SK-N-SH (cell line): ENCODE results near the gene DNAJC15. TPM values are rescaled to one million over a fixed set of nuclear protein-coding genes. Genes with fewer than 3 reads are reported as not detected.

ENCODE experiments used
- CTCF ChIA-PET: fragments of 300-600, 350-600 bp; formaldehyde crosslinking; extraction: SDS; loops from one replicate; lab custom pipeline; 2021; lab: Yijun Ruan, JAX
- POLR2A ChIA-PET: fragments of 350-600 bp; sonication (Branson Sonifier 250); formaldehyde crosslinking; extraction: SDS; loops from one replicate; lab custom pipeline; 2020; ENCODE audit warnings: antibody characterized with exemption, inconsistent platforms; lab: Yijun Ruan, JAX
- DNase-seq: peaks from one replicate; pipeline ENCODE4 v3.0.0; 2012
- H2AFZ ChIP-seq: fragments of 200-600 bp; sonication (generic); 2 replicates; pipeline ENCODE4 v1.8.1; 2016; ENCODE audit warnings: antibody characterized with exemption, mild to moderate bottlenecking, low read depth
- H3F3A ChIP-seq: fragments of 200-600 bp; sonication (generic); replicated peaks from 2 replicates; pipeline ENCODE3; 2016; ENCODE audit warnings: antibody characterized with exemption, mild to moderate bottlenecking; ENCODE audit not compliant: insufficient read depth
- H3K27ac ChIP-seq, 2 experiments: fragments of 200-500 bp in 1 of 2; fragments of 200-600 bp in 1 of 2; sonication (Bioruptor generic) in 1 of 2; sonication (generic), shearing (Covaris generic) in 1 of 2; 2 replicates each; pipeline versions ENCODE4 v1.5.1 to v1.6.1; 2014 to 2016; ENCODE audit warnings: low read depth in 2 of 2, inconsistent platforms in 1 of 2, low read length in 1 of 2, mild to moderate bottlenecking in 1 of 2, mixed read lengths in 1 of 2
- H3K27me3 ChIP-seq: fragments of 200-600 bp; sonication (generic), shearing (Covaris generic); 2 replicates; pipeline ENCODE4 v1.6.1; 2016; ENCODE audit warnings: mixed run types; ENCODE audit not compliant: insufficient read depth
- H3K36me3 ChIP-seq, 2 experiments: fragments of 200-500 bp in 1 of 2; fragments of 200-600 bp in 1 of 2; sonication (Bioruptor generic) in 1 of 2; sonication (generic) in 1 of 2; replicated peaks in 1 of 2; 2 replicates each; pipeline versions ENCODE3 to v1.5.1; 2014 to 2016; ENCODE audit warnings: low read length in 1 of 2, mild to moderate bottlenecking in 1 of 2; ENCODE audit not compliant: insufficient read depth in 2 of 2, control insufficient read depth in 1 of 2
- H3K4me1 ChIP-seq, 2 experiments: fragments of 200-500 bp in 1 of 2; fragments of 200-600 bp in 1 of 2; sonication (Bioruptor generic) in 1 of 2; sonication (generic), shearing (Covaris generic) in 1 of 2; 2 replicates each; pipeline versions ENCODE4 v1.5.1 to v1.6.1; 2014 to 2016; ENCODE audit warnings: low read depth in 1 of 2, low read length in 1 of 2, mixed run types in 1 of 2; ENCODE audit not compliant: insufficient read depth in 2 of 2, control insufficient read depth in 1 of 2
- H3K4me2 ChIP-seq: fragments of 200-600 bp; sonication (generic), shearing (Covaris generic); 2 replicates; pipeline ENCODE4 v1.6.1; 2017; ENCODE audit warnings: mixed run types
- H3K4me3 ChIP-seq, 2 experiments: fragments of 200-500 bp in 1 of 2; fragments of 200-600 bp in 1 of 2; sonication (Bioruptor generic) in 1 of 2; sonication (generic), shearing (Covaris generic) in 1 of 2; 2 replicates each; pipeline versions ENCODE4 v1.5.1 to v1.8.1; 2014 to 2016; ENCODE audit warnings: low read depth in 2 of 2, inconsistent platforms in 1 of 2, low read length in 1 of 2, mild to moderate bottlenecking in 1 of 2, mixed read lengths in 1 of 2, moderate library complexity in 1 of 2
- H3K79me2 ChIP-seq: fragments of 200-600 bp; sonication (generic); 2 replicates; pipeline ENCODE4 v1.8.1; 2017; ENCODE audit warnings: mild to moderate bottlenecking; ENCODE audit not compliant: insufficient read depth
- H3K9ac ChIP-seq: fragments of 200-600 bp; sonication (generic); 2 replicates; pipeline ENCODE4 v1.6.1; 2017; ENCODE audit warnings: mixed run types
- H3K9me2 ChIP-seq: fragments of 200-600 bp; sonication (generic); 2 replicates; pipeline ENCODE4 v1.6.1; 2017; ENCODE audit warnings: mixed run types
- H3K9me3 ChIP-seq: fragments of 200-600 bp; sonication (generic); 2 replicates; pipeline ENCODE4 v1.6.1; 2017; ENCODE audit warnings: mixed run types, mild to moderate bottlenecking, moderate library complexity
- H4K20me1 ChIP-seq: fragments of 200-600 bp; sonication (generic); 2 replicates; pipeline ENCODE4 v1.6.1; 2017; ENCODE audit warnings: mild to moderate bottlenecking, mixed run types; ENCODE audit not compliant: insufficient read depth
- CTCF ChIP-seq: fragments of 200-600 bp; sonication (generic); IDR thresholded peaks from 2 replicates; pipeline ENCODE4 v1.6.1; 2017; ENCODE audit warnings: antibody characterized with exemption, mild to moderate bottlenecking, moderate library complexity
- ELF1 ChIP-seq: IDR thresholded peaks from 2 replicates; pipeline ENCODE4 v1.4.0; 2012
- EZH2phosphoT487 ChIP-seq: fragments of 200-600 bp; sonication (generic); IDR thresholded peaks from 2 replicates; pipeline ENCODE4 v1.6.1; 2017; ENCODE audit warnings: low read depth, mixed run types, mild to moderate bottlenecking, antibody characterized with exemption, moderate library complexity, borderline replicate concordance
- FOXM1 ChIP-seq: IDR thresholded peaks from 2 replicates; pipeline ENCODE4 v1.4.0; 2012; ENCODE audit warnings: low read depth, mild to moderate bottlenecking
- IRF3 ChIP-seq: fragments of 150-350 bp; IDR thresholded peaks from 2 replicates; pipeline ENCODE4 v1.6.1; 2016; ENCODE audit warnings: mild to moderate bottlenecking, low read depth, low read length
- JUND ChIP-seq: IDR thresholded peaks from 2 replicates; pipeline ENCODE4 v1.4.0; 2012
- MAX ChIP-seq: IDR thresholded peaks from 2 replicates; pipeline ENCODE4 v1.4.0; 2012; ENCODE audit warnings: low read depth
- MEF2A ChIP-seq: IDR thresholded peaks from 2 replicates; pipeline ENCODE4 v1.4.0; 2012; ENCODE audit warnings: low read depth, borderline replicate concordance
- MXI1 ChIP-seq: IDR thresholded peaks from 2 replicates; pipeline ENCODE4 v1.6.1; 2012; ENCODE audit warnings: mild to moderate bottlenecking, low read depth, low read length, improper control_type of control experiment
- POLR2AphosphoS5 ChIP-seq: IDR thresholded peaks from 2 replicates; pipeline ENCODE4 v1.6.1; 2012; ENCODE audit warnings: low read depth, low read length
- RAD21 ChIP-seq: IDR thresholded peaks from 2 replicates; pipeline ENCODE4 v1.6.1; 2012; ENCODE audit warnings: mild to moderate bottlenecking, low read length
- RXRA ChIP-seq: IDR thresholded peaks from 2 replicates; pipeline ENCODE4 v1.4.0; 2012; ENCODE audit warnings: low read depth, mild to moderate bottlenecking, borderline replicate concordance
- TEAD4 ChIP-seq: IDR thresholded peaks from 2 replicates; pipeline ENCODE4 v1.4.0; 2012; ENCODE audit warnings: mild to moderate bottlenecking, borderline replicate concordance; ENCODE audit not compliant: insufficient read depth
- ZBTB33 ChIP-seq: IDR thresholded peaks from 2 replicates; pipeline ENCODE4 v1.4.0; 2012; ENCODE audit warnings: low read depth, borderline replicate concordance
- WGBS: methylation state at CpG from one replicate; pipeline ENCODE4 v1.1.6; 2017; ENCODE audit warnings: low lambda C conversion rate; 5-methylcytosine and 5-hydroxymethylcytosine counted together
- polyA plus RNA-seq, 3 experiments: library from polyadenylated mRNA; depleted of rRNA; stranded (reverse); fragments of >200 nt; gene quantifications; 2 replicates each; pipeline ENCODE4 v1.2.3, GENCODE V29; 2012

Gene DNAJC15
- polyA plus RNA-seq, 1 of the 3 experiments (the other 2 are of a cell fraction) = 18.4 TPM

GRCh38 chr13:43030548-43030947 lies 7.2 kb downstream of the DNAJC15 start:
- peaks cover 31% of the 10 kb centered on the region for H3K79me2 ChIP-seq
- 95% methylated on average over 4 of the region's 4 CpGs for WGBS
- no peak for TF ChIP-seq CTCF
- no peak for TF ChIP-seq MXI1

GRCh38 chr13:43031881-43032280 lies 8.5 kb downstream of the DNAJC15 start:
- no peak for DNase-seq
- Histone ChIP-seq H3K27ac (no peak overlapping the region), H3K9ac (no peak overlapping the region), H3K4me2 (no peak overlapping the region), H3K79me2 (peaks cover 26% of the 10 kb centered on the region), H3K9me2 (no peaks in the 10 kb centered on the region), H3K9me3 (no peaks in the 10 kb centered on the region), H3K4me1 (no peaks in the 10 kb centered on the region; a peak in 1 of 4 replicates), H4K20me1 (no peaks in the 10 kb centered on the region), H3K27me3 (no peaks in the 10 kb centered on the region), H3K36me3 (peaks cover 0 to 8% of the 10 kb centered on the region in 2 experiments), H3F3A (no peaks in the 10 kb centered on the region), H3K4me3 (no peak overlapping the region), H2AFZ (no peak overlapping the region)
- POLR2A ChIA-PET = no interaction called here
- TF ChIP-seq FOXM1 (no peak), RXRA (no peak), JUND (no peak), MEF2A (no peak)
- 80% methylated on average over 4 of the region's 4 CpGs for WGBS
- CTCF ChIA-PET = interaction anchor here (1.5 kb wide), 1 partner anchor 8 kb away, joined by 3 read pairs; the partner anchor contains the start of gene DNAJC15

More at GRCh38 chr13:43030548-43030947, 7.2 kb downstream of the DNAJC15 start:
- Histone ChIP-seq H3K9ac (no peak overlapping the region), H3K4me1 (no peaks in the 10 kb centered on the region), H3K9me3 (no peaks in the 10 kb centered on the region), H4K20me1 (no peaks in the 10 kb centered on the region), H3K27ac (no peak overlapping the region), H3K4me2 (no peak overlapping the region), H3K36me3 (peaks cover 0 to 8% of the 10 kb centered on the region in 2 experiments), H3K4me3 (no peak overlapping the region), H2AFZ (no peak overlapping the region), H3F3A (no peaks in the 10 kb centered on the region), H3K9me2 (no peaks in the 10 kb centered on the region), H3K27me3 (no peaks in the 10 kb centered on the region)
- ChIA-PET CTCF (no interaction called here), POLR2A (no interaction called here)
- no peak for DNase-seq

- no peak overlapping the region for H3K4me2 ChIP-seq
- peaks cover 0 to 3% of the 10 kb centered on the region in 2 experiments for H3K36me3 ChIP-seq
- no peak overlapping the region for H3K27ac ChIP-seq
- DNase-seq = no peak
- H3K9me2 ChIP-seq = no peaks in the 10 kb centered on the region
- no peaks in the 10 kb centered on the region for H3K9me3 ChIP-seq
- no peaks in the 10 kb centered on the region for H3F3A ChIP-seq
- H4K20me1 ChIP-seq = no peaks in the 10 kb centered on the region
- H3K9ac ChIP-seq = no peak overlapping the region
- no peak overlapping the region for H2AFZ ChIP-seq
- H3K79me2 ChIP-seq = peaks cover 30% of the 10 kb centered on the region
- H3K27me3 ChIP-seq = no peaks in the 10 kb centered on the region
- CTCF ChIA-PET = no interaction called here
- 100% methylated on average over 3 of the region's 3 CpGs for WGBS
- no peak overlapping the region for H3K4me3 ChIP-seq
- no peaks in the 10 kb centered on the region; a peak in 1 of 4 replicates for H3K4me1 ChIP-seq
- POLR2A ChIA-PET = interaction anchor here (0.7 kb wide), 1 partner anchor 542 kb away, joined by 3 read pairs; no protein-coding TSS in a partner anchor
- TF ChIP-seq ELF1 = no peak
- no peak for TF ChIP-seq RAD21
- TF ChIP-seq ZBTB33 = no peak
- no peak for TF ChIP-seq POLR2AphosphoS5
- TF ChIP-seq CTCF = no peak
- no peak for TF ChIP-seq MXI1
- no peak for TF ChIP-seq MAX
- no peak for TF ChIP-seq IRF3
- TF ChIP-seq EZH2phosphoT487 = no peak
- TF ChIP-seq MEF2A = no peak
- TF ChIP-seq TEAD4 = no peak
Observed at GRCh38 chr13:43033038-43033437, 9.7 kb downstream of the DNAJC15 start.
